K562 (cell line): ENCODE results near the gene ARHGEF12. TPM values are rescaled to one million over a fixed set of nuclear protein-coding genes. Genes with fewer than 3 reads are reported as not detected.

ENCODE experiments used
- ATAC-seq: fragments of 200-7000 bp; cut with Tn5 transposase; 3 replicates; pipeline ENCODE4 v1.9.1; 2020; ENCODE audit warnings: moderate library complexity
- BruUV-seq: library from RNA; stranded (reverse); fragments of 400-500 nt; replicated peaks from 2 replicates; lab custom pipeline; 2021; lab: Mats Ljungman, UMichigan
- CTCF ChIA-PET: fragments of 300-600 bp; formaldehyde crosslinking; extraction: SDS; loops from one replicate; lab custom pipeline; 2021; ENCODE audit warnings: low intra/inter-chr PET ratio; lab: Yijun Ruan, JAX
- POLR2A ChIA-PET: fragments of 300-600, 350-650 bp; sonication (Branson Sonifier 250); formaldehyde crosslinking; extraction: SDS; loops from one replicate; lab custom pipeline; 2021; ENCODE audit warnings: antibody characterized with exemption, inconsistent platforms; lab: Yijun Ruan, JAX
- DNase-seq, 4 experiments: peaks; one replicate each; pipeline versions ENCODE4 v3.0.0 to v3.0.0-alpha.2; 2011 to 2018; ENCODE audit warnings: low spot score in 3 of 4, mixed read lengths in 3 of 4; ENCODE audit errors: extremely low read depth in 1 of 4
- FAIRE-seq: peaks from 2 replicates; lab custom pipeline; 2011; peaks lifted over from hg19 to GRCh38; lab: Jason Lieb, UNC
- H2AFZ ChIP-seq: 2 replicates; pipeline ENCODE4 v1.6.0; 2011; ENCODE audit warnings: low read depth, low read length, control low read depth, inconsistent platforms
- H3K27ac ChIP-seq: fragments of 200-600 bp; 3 replicates; pipeline ENCODE4 v1.8.0; 2011; ENCODE audit warnings: low read depth, mild to moderate bottlenecking, control low read depth, inconsistent platforms, low read length, moderate library complexity, mixed read lengths; ENCODE audit errors: extremely low read depth
- H3K27me3 ChIP-seq, 2 experiments: fragments of 300-600 bp in 1 of 2; 2 replicates in 1 of 2; 3 replicates in 1 of 2; pipeline versions ENCODE4 v1.6.0 to v1.8.0; 2011; ENCODE audit warnings: inconsistent platforms in 2 of 2, low read length in 2 of 2, mild to moderate bottlenecking in 1 of 2, mixed read lengths in 1 of 2, moderate library complexity in 1 of 2; ENCODE audit not compliant: control insufficient read depth in 2 of 2, insufficient read depth in 2 of 2
- H3K36me3 ChIP-seq: fragments of 300-600 bp; 3 replicates; pipeline ENCODE4 v1.8.0; 2011; ENCODE audit warnings: mild to moderate bottlenecking, low read length, inconsistent platforms; ENCODE audit not compliant: control insufficient read depth, insufficient read depth
- H3K4me1 ChIP-seq, 2 experiments: fragments of 200-600 bp in 1 of 2; replicated peaks in 1 of 2; 2 replicates in 1 of 2; 3 replicates in 1 of 2; pipeline versions ENCODE4 v1.5.1 to v1.8.0; 2011; ENCODE audit warnings: inconsistent platforms in 2 of 2, low read length in 2 of 2, mild to moderate bottlenecking in 1 of 2, mixed read lengths in 1 of 2, moderate library complexity in 1 of 2; ENCODE audit not compliant: control insufficient read depth in 2 of 2, insufficient read depth in 2 of 2
- H3K4me2 ChIP-seq: 2 replicates; pipeline ENCODE4 v1.6.1; 2011; ENCODE audit warnings: low read length, control low read depth, inconsistent platforms, mixed read lengths; ENCODE audit not compliant: insufficient read depth
- H3K4me3 ChIP-seq: fragments of 200-600 bp; sonication (generic), shearing (Covaris generic); 2 replicates; pipeline ENCODE4 v1.5.1; 2016; ENCODE audit warnings: control low read depth, inconsistent platforms
- H3K79me2 ChIP-seq: fragments of 200-600 bp; 3 replicates; pipeline ENCODE4 v1.8.0; 2011; ENCODE audit warnings: low read length, inconsistent platforms; ENCODE audit not compliant: control insufficient read depth, insufficient read depth
- H3K9ac ChIP-seq, 2 experiments: 2 replicates each; pipeline versions ENCODE4 v1.6.0 to v1.6.1; 2011; ENCODE audit warnings: low read depth in 2 of 2, low read length in 2 of 2, control low read depth in 1 of 2, inconsistent platforms in 1 of 2, mild to moderate bottlenecking in 1 of 2, mixed read lengths in 1 of 2; ENCODE audit not compliant: insufficient read depth in 1 of 2
- H3K9me1 ChIP-seq: one replicate; pipeline ENCODE4 v1.6.0; 2011; ENCODE audit warnings: inconsistent platforms, mild to moderate bottlenecking, low read length, moderate library complexity; ENCODE audit not compliant: control insufficient read depth, insufficient read depth
- H3K9me3 ChIP-seq: replicated peaks from 2 replicates; pipeline ENCODE4 v1.5.1; 2011; ENCODE audit warnings: low read depth, low read length, inconsistent platforms; ENCODE audit not compliant: control insufficient read depth, insufficient read depth
- H4K20me1 ChIP-seq: replicated peaks from 2 replicates; pipeline ENCODE4 v1.6.1; 2011; ENCODE audit warnings: low read length, inconsistent platforms, mixed read lengths; ENCODE audit not compliant: control insufficient read depth, insufficient read depth
- ARID1B ChIP-seq: fragments of 450-650 bp; IDR thresholded peaks from 2 replicates; pipeline ENCODE4 v1.6.1; 2016; ENCODE audit warnings: antibody characterized with exemption, mild to moderate bottlenecking, inconsistent platforms
- ARNT ChIP-seq, 2 experiments: fragments of 450-650 bp; IDR thresholded peaks; 2 replicates each; pipeline ENCODE4 v1.6.1; 2016; ENCODE audit warnings: mild to moderate bottlenecking in 1 of 2
- CHD4 ChIP-seq: fragments of 200-600 bp; sonication (generic); IDR thresholded peaks from 3 replicates; pipeline ENCODE4 v1.6.1; 2012; ENCODE audit warnings: low read depth, mild to moderate bottlenecking, mixed read lengths, low read length, inconsistent platforms; ENCODE audit not compliant: insufficient read depth, insufficient replicate concordance, poor library complexity, severe bottlenecking
- FOS ChIP-seq: IDR thresholded peaks from 3 replicates; pipeline ENCODE4 v1.6.1; 2011; ENCODE audit not compliant: insufficient read length; ENCODE audit errors: extremely low read depth
- FOSL1 ChIP-seq: fragments of 200-800 bp; sonication (Bioruptor generic); conservative IDR thresholded peaks from 2 replicates; pipeline ENCODE4 v1.6.1; 2016; ENCODE audit warnings: missing genetic modification characterization, missing compliant biosample characterization
- FOXA1 ChIP-seq: fragments of 450-650 bp; IDR thresholded peaks from 2 replicates; pipeline ENCODE4 v1.6.1; 2016; ENCODE audit warnings: mild to moderate bottlenecking, borderline replicate concordance
- HIVEP1 ChIP-seq: fragments of 250-450 bp; sonication (Bioruptor Pico); IDR thresholded peaks from 2 replicates; pipeline ENCODE4 v1.4.0; 2020; ENCODE audit warnings: mild to moderate bottlenecking
- SIX5 ChIP-seq, 2 experiments: IDR thresholded peaks; 2 replicates each; pipeline ENCODE4 v1.6.1; 2011; ENCODE audit warnings: low read length in 2 of 2, borderline replicate concordance in 1 of 2, low read depth in 1 of 2, mild to moderate bottlenecking in 1 of 2, moderate library complexity in 1 of 2; ENCODE audit not compliant: insufficient read depth in 1 of 2
- SRSF7 ChIP-seq: fragments of 200-400 bp; formaldehyde crosslinking; optimal IDR thresholded peaks from 2 replicates; pipeline ENCODE3; 2017; ENCODE audit warnings: mild to moderate bottlenecking, low read depth, low read length
- ZNF121 ChIP-seq: sonication (generic); formaldehyde crosslinking; conservative IDR thresholded peaks from 2 replicates; pipeline ENCODE4 v1.8.0; 2022; ENCODE audit warnings: missing genetic modification reagents
- ZNF143 ChIP-seq: sonication (generic); formaldehyde crosslinking; IDR thresholded peaks from 2 replicates; pipeline ENCODE4 v1.9.0; 2022; ENCODE audit warnings: mild to moderate bottlenecking, missing genetic modification reagents
- ZNF197 ChIP-seq: fragments of 200-800 bp; sonication (Bioruptor generic); IDR thresholded peaks from 2 replicates; pipeline ENCODE4 v1.6.1; 2016; ENCODE audit warnings: low read depth, missing genetic modification characterization, missing compliant biosample characterization
- WGBS: fragments of 100-300 bp; shearing (Covaris generic); methylation state at CpG from one replicate; pipeline ENCODE4 v1.1.6; 2016; ENCODE audit warnings: low coverage, mixed read lengths; ENCODE audit not compliant: insufficient coverage; ENCODE audit errors: missing lambda C conversion rate; 5-methylcytosine and 5-hydroxymethylcytosine counted together
- in situ Hi-C: fragments of 300-500 bp; cut with MboI; formaldehyde crosslinking; loops from 4 replicates; pipeline ENCODE4 v1.15.0; 2018; ENCODE audit warnings: inconsistent platforms, mixed read lengths
- intact Hi-C: fragments of 100-400 bp; cut with micrococcal nuclease; formaldehyde crosslinking; loops from 2 replicates; pipeline ENCODE4 v1.14.2; 2022
- polyA plus RNA-seq, 8 experiments: library from polyadenylated mRNA; depleted of rRNA in 4 of 8; stranded (reverse) in 5 of 8; unstranded in 3 of 8; fragments of >200 nt; fragmentation: Nextera tagmentation in 2 of 8; fragmentation: Illumina TruSeq in 1 of 8; extraction: Ambion mirVana in 2 of 8; extraction: Trizol in 1 of 8; gene quantifications; 2 replicates each; pipeline versions ENCODE4 v1.2.1 to v1.2.3, GENCODE V29; 2011 to 2014; ENCODE audit warnings: inconsistent platforms in 1 of 8, missing spikeins in 1 of 8
- total RNA-seq, 7 experiments: library from RNA; depleted of rRNA in 6 of 7; stranded (reverse); fragments of >200 nt in 6 of 7; fragmentation: Illumina TruSeq in 2 of 7; extraction: Trizol in 2 of 7; gene quantifications; 2 replicates each; pipeline versions ENCODE4 v1.2.1 to v1.2.3, GENCODE V29; 2011 to 2021; ENCODE audit warnings: low replicate concordance in 1 of 7
- TF ChIP-seq, protein P1 (sequence below), 2 experiments: fragments of 450-650 bp in 1 of 2; sonication (generic) in 1 of 2; formaldehyde crosslinking; conservative IDR thresholded peaks; 2 replicates each; pipeline versions ENCODE4 v1.4.0 to v1.8.1; 2020 to 2022; ENCODE audit warnings: mild to moderate bottlenecking in 1 of 2, missing genetic modification reagents in 1 of 2

Gene ARHGEF12
- total and polyA plus RNA-seq, 9 of the 15 experiments (the other 6 are each of a cell fraction or from before 2014, with no cell fraction given) = 3.5 to 51.7 (median 29.5) TPM

DNA sequence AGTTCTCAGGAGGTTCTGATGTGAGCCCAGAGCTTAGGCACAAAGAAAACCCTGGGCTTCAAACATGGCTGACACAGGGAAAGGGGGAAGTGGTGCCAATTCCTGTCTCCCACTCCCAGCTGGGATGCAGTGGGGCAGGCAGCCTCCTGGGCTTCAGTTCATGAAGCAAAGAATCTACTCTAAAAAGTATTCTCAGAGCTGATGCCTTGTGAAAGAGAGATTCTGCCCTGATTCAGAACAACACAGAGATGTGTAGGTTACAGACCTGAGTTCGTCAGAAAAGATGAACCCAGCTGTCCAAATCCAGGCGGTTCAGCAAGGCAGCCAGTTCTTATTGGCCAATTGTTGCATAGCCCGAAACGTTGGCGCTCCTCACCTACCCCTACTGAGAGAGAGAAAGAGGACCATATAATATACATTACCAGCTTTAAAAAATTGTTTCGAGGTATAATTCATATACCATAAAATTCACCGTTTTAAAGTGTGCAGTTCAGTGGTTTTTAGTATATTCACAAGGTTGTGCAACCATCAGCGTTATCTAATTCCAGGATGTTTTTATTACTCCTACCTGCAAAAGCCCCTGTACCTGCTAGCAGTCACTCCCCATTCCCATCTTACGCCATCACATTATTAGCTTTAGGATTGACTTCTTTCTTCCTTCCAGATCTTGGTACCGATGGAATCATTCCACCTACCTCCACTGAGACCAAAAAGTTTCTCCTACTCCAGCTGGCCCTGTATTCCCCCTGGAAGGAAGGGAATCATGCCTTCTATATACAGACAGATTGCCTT is 18.3 kb upstream of the ARHGEF12 start:
- Histone ChIP-seq H3K27ac (no peak overlapping the region), H3K79me2 (no peaks in the 10 kb centered on the region), H3K9me3 (no peaks in the 10 kb centered on the region), H3K4me1 (peaks cover 0 to 5% of the 10 kb centered on the region in 2 experiments; a peak in 1 of 5 replicates), H4K20me1 (no peaks in the 10 kb centered on the region), H3K36me3 (no peaks in the 10 kb centered on the region), H3K27me3 (peaks cover 26 to 41% of the 10 kb centered on the region in 2 experiments), H3K9ac (no peak overlapping the region), H3K4me3 (no peak overlapping the region), H2AFZ (no peak overlapping the region), H3K9me1 (no peaks in the 10 kb centered on the region), H3K4me2 (no peak overlapping the region)
- ATAC-seq = no peak
- DNase-seq = no peak
- in situ Hi-C loops (no loop called here), intact Hi-C loops (no loop called here)
- no TSS peak for BruUV-seq
- ChIA-PET POLR2A (interaction anchor here (1.8 kb wide), 1 partner anchor 8 kb away, joined by 5 read pairs; no protein-coding TSS in a partner anchor), CTCF (no interaction called here)
- TF ChIP-seq ARNT (IDR thresholded peaks at IDR 0.05) = no peak
- WGBS = under 1% methylated on average over 10 of the region's 10 CpGs
- FAIRE-seq = no peak

DNA sequence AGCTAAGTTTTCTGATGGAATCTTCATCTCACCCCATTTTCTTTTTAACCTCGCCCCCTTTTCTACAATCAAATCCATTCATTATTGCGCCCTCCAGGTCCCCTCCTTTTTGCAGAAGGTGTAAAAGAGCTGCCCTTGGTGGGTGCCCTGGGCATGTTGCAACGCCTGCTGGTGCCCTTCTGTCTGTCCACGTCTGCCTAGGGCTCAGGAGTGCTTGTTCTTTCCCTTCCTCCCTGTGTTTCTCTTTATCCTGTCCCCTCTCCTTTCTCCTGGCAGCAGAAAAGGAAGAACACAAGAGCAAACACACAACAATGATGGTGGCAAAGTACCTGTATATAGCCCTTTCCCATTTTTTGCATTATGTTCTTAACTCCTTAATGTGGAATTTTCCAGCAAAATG is 17.3 kb upstream of the ARHGEF12 start:
- Histone ChIP-seq H3K27ac (no peak overlapping the region), H3K79me2 (no peaks in the 10 kb centered on the region), H3K9me3 (no peaks in the 10 kb centered on the region), H3K9me1 (no peaks in the 10 kb centered on the region), H3K4me2 (no peak overlapping the region), H3K4me1 (peaks cover 0 to 5% of the 10 kb centered on the region in 2 experiments; a peak in 1 of 5 replicates), H2AFZ (no peak overlapping the region), H3K27me3 (peaks cover 32 to 37% of the 10 kb centered on the region in 2 experiments), H3K4me3 (no peak overlapping the region), H3K9ac (no peak overlapping the region), H4K20me1 (no peaks in the 10 kb centered on the region), H3K36me3 (no peaks in the 10 kb centered on the region)
- ChIA-PET POLR2A (interaction anchor here (1.8 kb wide), 1 partner anchor 7 kb away, joined by 5 read pairs; no protein-coding TSS in a partner anchor), CTCF (no interaction called here)
- TF ChIP-seq HIVEP1 (CRISPR knock-in tag) (no peak), ARID1B (no peak), FOXA1 (no peak), SIX5 (IDR thresholded peaks at IDR 0.05; ENCODE audit: borderline replicate concordance in 1 of 2, insufficient read depth in 1 of 2, low read depth in 1 of 2, low read length in 2 of 2) (no peak), FOS (no peak), FOSL1 (tag) (no peak), CHD4 (no peak), ZNF143 (CRISPR knock-in tag) (no peak), ZNF197 (CRISPR knock-in tag) (no peak), ZNF121 (no peak), SRSF7 (no peak)
- TF ChIP-seq, protein P1, sequence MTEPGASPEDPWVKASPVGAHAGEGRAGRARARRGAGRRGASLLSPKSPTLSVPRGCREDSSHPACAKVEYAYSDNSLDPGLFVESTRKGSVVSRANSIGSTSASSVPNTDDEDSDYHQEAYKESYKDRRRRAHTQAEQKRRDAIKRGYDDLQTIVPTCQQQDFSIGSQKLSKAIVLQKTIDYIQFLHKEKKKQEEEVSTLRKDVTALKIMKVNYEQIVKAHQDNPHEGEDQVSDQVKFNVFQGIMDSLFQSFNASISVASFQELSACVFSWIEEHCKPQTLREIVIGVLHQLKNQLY (CRISPR knock-in tag; conservative IDR thresholded peaks at IDR 0.05) = no peak
- DNase-seq (no peak), ATAC-seq (no peak), FAIRE-seq (no peak)
- in situ Hi-C loops (no loop called here), intact Hi-C loops (no loop called here)
- 0% methylated on average over 4 of the region's 4 CpGs for WGBS
- BruUV-seq = no TSS peak
